Measurements from ENCODE around the gene FNDC3A.

- TF ChIP-seq CTCF (conservative IDR thresholded peaks at IDR 0.05; ENCODE audit: low read depth, low read length) (no peak), EZH2 (IDR thresholded peaks at IDR 0.05; ENCODE audit: borderline replicate concordance, low read depth, low read length, poor library complexity, severe bottlenecking) (no peak)
These were observed 46.9 kb downstream of the FNDC3A start for GRCh38 chr13:49022472-49023144.
